AG04449 (cell line): ENCODE measurements around the gene CDC37.

Experiments used
- CTCF ChIA-PET: fragments of 350-600 bp; formaldehyde crosslinking; extraction: SDS; loops from one replicate; lab custom pipeline; 2021; ENCODE audit warnings: antibody characterized with exemption; lab: Yijun Ruan, JAX
- POLR2A ChIA-PET: fragments of 400-600, 350-600 bp; formaldehyde crosslinking; extraction: SDS; loops from one replicate; lab custom pipeline; 2020; ENCODE audit warnings: antibody characterized with exemption, inconsistent platforms; lab: Yijun Ruan, JAX
- DNase-seq: peaks from one replicate; pipeline ENCODE4 v3.0.0-alpha.2; 2010; ENCODE audit warnings: low read depth, low spot score
- H3K4me3 ChIP-seq: 2 replicates; pipeline ENCODE4 v1.5.1; 2011; ENCODE audit warnings: low read depth, mild to moderate bottlenecking, control low read depth, low read length
- CTCF ChIP-seq: IDR thresholded peaks from one replicate; pipeline ENCODE4 v1.5.1; 2011; ENCODE audit warnings: mild to moderate bottlenecking, moderate library complexity, low read length, control low read depth, inconsistent platforms; ENCODE audit not compliant: insufficient read depth; ENCODE audit errors: missing control alignments

The CDC37 gene

GRCh38 chr19:10395003-10395402, 8.3 kb downstream of the CDC37 start:
- CTCF ChIA-PET = interaction anchor here (1.0 to 41.8 kb wide), 2 partner anchors 21 to 132 kb away, joined by 3 to 1180 read pairs; partner anchors contain the start of gene ICAM1
- no peak for DNase-seq
- no peak overlapping the region for H3K4me3 ChIP-seq
- no peak for TF ChIP-seq CTCF
- POLR2A ChIA-PET = no interaction called here

GRCh38 chr19:10393137-10393536, 10.2 kb downstream of the CDC37 start:
- DNase-seq = no peak
- H3K4me3 ChIP-seq = no peak overlapping the region
- ChIA-PET POLR2A (no interaction called here), CTCF (interaction anchor here (0.6 to 41.8 kb wide), 6 partner anchors 9 to 130 kb away, joined by 3 to 1180 read pairs (median 26); partner anchors contain the start of genes CDC37, ICAM1 and TYK2)
- no peak for TF ChIP-seq CTCF

- CTCF ChIA-PET = interaction anchor here (0.9 to 41.8 kb wide), 12 partner anchors 10 to 462 kb away, joined by 3 to 1180 read pairs (median 6); partner anchors contain the start of genes CDC37, ICAM1, RAVER1 and TYK2
- POLR2A ChIA-PET = interaction anchor here (0.6 kb wide), 1 partner anchor 21 kb away, joined by 3 read pairs; no protein-coding TSS in a partner anchor
- H3K4me3 ChIP-seq = no peak overlapping the region
- no peak for DNase-seq
- TF ChIP-seq CTCF = no peak
These were observed 11.2 kb downstream of the CDC37 start for GRCh38 chr19:10392120-10392519.

GRCh38 chr19:10390652-10391286, 12.6 kb downstream of the CDC37 start:
- CTCF ChIA-PET = interaction anchor here (0.6 to 41.8 kb wide), 26 partner anchors 10 to 464 kb away, joined by 3 to 1180 read pairs (median 4); partner anchors contain the start of genes CDC37, ICAM1, ICAM5 and TYK2
- DNase-seq = no peak

GRCh38 chr19:10389863-10390262, 13.5 kb downstream of the CDC37 start:
- no peak for DNase-seq
- POLR2A ChIA-PET = no interaction called here
- CTCF ChIA-PET = interaction anchor here (0.7 to 41.8 kb wide), 17 partner anchors 9 to 459 kb away, joined by 3 to 1180 read pairs (median 8); partner anchors contain the start of genes CDC37, ICAM1, RAVER1 and TYK2
- no peak for TF ChIP-seq CTCF
- no peak overlapping the region for H3K4me3 ChIP-seq

More at GRCh38 chr19:10390652-10391286, 12.6 kb downstream of the CDC37 start:
- POLR2A ChIA-PET = interaction anchor here (1.0 to 1.4 kb wide), 2 partner anchors 9 to 121 kb away, joined by 3 to 6 read pairs; no protein-coding TSS in a partner anchor
- peak; percentile 80 for TF ChIP-seq CTCF
- no peak overlapping the region for H3K4me3 ChIP-seq

- POLR2A ChIA-PET = interaction anchor here (0.6 to 2.8 kb wide), 5 partner anchors 9 to 132 kb away, joined by 3 to 12 read pairs (median 3); partner anchors contain the start of genes CDC37, ICAM1, ICAM5 and TYK2
- peak; percentile 84 for TF ChIP-seq CTCF
- DNase-seq = no peak
- no peak overlapping the region for H3K4me3 ChIP-seq
- CTCF ChIA-PET = interaction anchor here (0.6 to 41.8 kb wide), 35 partner anchors 9 to 462 kb away, joined by 3 to 1180 read pairs (median 4); partner anchors contain the start of genes EIF3G, FDX2, ICAM1 and RAVER1
These were observed 14.4 kb downstream of the CDC37 start for GRCh38 chr19:10388957-10389356.
